K562 (cell line): ENCODE results near the gene NUDT4B.
"Not testable (repeated sequence)": the region's sequence is repeated elsewhere in the genome, so short reads cannot be mapped to it uniquely, and the experiment has no call there.

ENCODE experiments used
- CBFB ChIP-seq: sonication (generic); formaldehyde crosslinking; IDR thresholded peaks from 2 replicates; pipeline ENCODE4 v1.4.0; 2020; ENCODE audit warnings: mild to moderate bottlenecking, missing genetic modification reagents
- ELF4 ChIP-seq: fragments of 450-650 bp; formaldehyde crosslinking; IDR thresholded peaks from 2 replicates; pipeline ENCODE4 v1.4.0; 2022; ENCODE audit warnings: missing genetic modification characterization
- EZH2 ChIP-seq: IDR thresholded peaks from 2 replicates; pipeline ENCODE4 v1.6.1; 2012; ENCODE audit warnings: low read depth, mild to moderate bottlenecking, inconsistent platforms, low read length, borderline replicate concordance
- FOXK2 ChIP-seq, 2 experiments: fragments of 450-650 bp; IDR thresholded peaks in 1 of 2; conservative IDR thresholded peaks in 1 of 2; 2 replicates each; pipeline ENCODE4 v1.6.1; 2016; ENCODE audit warnings: low read depth in 2 of 2, mild to moderate bottlenecking in 1 of 2
- GATA2 ChIP-seq: sonication (generic); formaldehyde crosslinking; IDR thresholded peaks from 2 replicates; pipeline ENCODE4 v1.4.0; 2020; ENCODE audit warnings: mild to moderate bottlenecking, missing genetic modification reagents
- HDAC1 ChIP-seq, 2 experiments: fragments of 450-650 bp; IDR thresholded peaks; 2 replicates each; pipeline ENCODE4 v1.6.1; 2016 to 2017; ENCODE audit warnings: inconsistent platforms in 1 of 2, mild to moderate bottlenecking in 1 of 2, moderate library complexity in 1 of 2
- POLR2A ChIP-seq: fragments of 450-650 bp; conservative IDR thresholded peaks from 2 replicates; pipeline ENCODE4 v1.6.1; 2016
- XRCC5 ChIP-seq: fragments of 200-400 bp; formaldehyde crosslinking; IDR thresholded peaks from 2 replicates; pipeline ENCODE4 v1.6.1; 2017; ENCODE audit warnings: low read depth, mild to moderate bottlenecking, low read length
- ZC3H11A ChIP-seq: IDR thresholded peaks from 2 replicates; pipeline ENCODE4 v1.6.1; 2012; ENCODE audit warnings: low read depth, low read length, improper control_type of control experiment
- ZNF165 ChIP-seq: fragments of 250-450 bp; sonication (Bioruptor Pico); IDR thresholded peaks from 2 replicates; pipeline ENCODE4 v1.4.0; 2020; ENCODE audit warnings: borderline replicate concordance
- ZNF79 ChIP-seq: fragments of 250-450 bp; sonication (Bioruptor Pico); IDR thresholded peaks from 2 replicates; pipeline ENCODE4 v1.4.0; 2020; ENCODE audit warnings: low read depth, mild to moderate bottlenecking, moderate library complexity

DNA sequence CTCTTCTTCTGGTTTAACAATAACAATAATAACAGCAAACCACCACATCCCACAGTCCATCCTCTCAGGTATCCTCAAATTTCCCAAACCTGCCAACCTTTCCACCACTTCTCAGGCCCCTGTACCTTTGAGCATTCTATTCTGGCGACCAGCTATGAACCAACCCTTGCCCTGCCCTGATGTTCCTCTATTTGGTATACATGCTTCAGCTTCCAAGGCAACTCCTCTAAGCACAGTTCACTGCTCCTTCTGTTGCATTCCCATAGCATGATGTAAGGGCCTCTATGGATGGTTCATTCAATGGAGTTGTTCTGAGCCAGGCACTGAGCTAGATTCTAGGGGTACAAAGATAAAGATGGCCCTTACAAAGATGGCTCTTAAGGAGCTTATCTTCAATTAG is 46.3 kb upstream of the NUDT4B start:
- TF ChIP-seq FOXK2 (conservative IDR thresholded peaks at IDR 0.05 in 1 of 2, IDR thresholded peaks at IDR 0.05 in 1 of 2; ENCODE audit: low read depth in 2 of 2); ZC3H11A; HDAC1 (IDR thresholded peaks at IDR 0.05); POLR2A; CBFB; EZH2; ZNF79 (CRISPR knock-in tag); ZNF165 (CRISPR knock-in tag); GATA2 (CRISPR knock-in tag); XRCC5; ELF4 (CRISPR knock-in tag): not testable (repeated sequence)
